IPS-18a (cell line): Measurements from ENCODE around the gene PIGM.

ENCODE experiments used
- H3K27ac ChIP-seq: one replicate; pipeline ENCODE4 v1.5.1; 2013; ENCODE audit warnings: low read length
- H3K27me3 ChIP-seq: one replicate; pipeline ENCODE4 v1.6.1; 2013; ENCODE audit warnings: mild to moderate bottlenecking, low read length; ENCODE audit not compliant: control insufficient read depth, insufficient read depth
- H3K36me3 ChIP-seq: one replicate; pipeline ENCODE4 v1.6.1; 2013; ENCODE audit warnings: low read depth, low read length; ENCODE audit not compliant: control insufficient read depth
- H3K4me1 ChIP-seq: one replicate; pipeline ENCODE4 v1.6.1; 2013; ENCODE audit warnings: low read depth, low read length; ENCODE audit not compliant: control insufficient read depth
- H3K4me3 ChIP-seq: one replicate; pipeline ENCODE4 v1.5.1; 2013; ENCODE audit warnings: low read length
- H3K9ac ChIP-seq: one replicate; pipeline ENCODE4 v1.6.1; 2013; ENCODE audit warnings: mild to moderate bottlenecking, low read length, moderate library complexity
- H3K9me3 ChIP-seq: one replicate; pipeline ENCODE4 v1.6.1; 2013; ENCODE audit warnings: low read depth, low read length; ENCODE audit not compliant: control insufficient read depth

The PIGM gene

DNA sequence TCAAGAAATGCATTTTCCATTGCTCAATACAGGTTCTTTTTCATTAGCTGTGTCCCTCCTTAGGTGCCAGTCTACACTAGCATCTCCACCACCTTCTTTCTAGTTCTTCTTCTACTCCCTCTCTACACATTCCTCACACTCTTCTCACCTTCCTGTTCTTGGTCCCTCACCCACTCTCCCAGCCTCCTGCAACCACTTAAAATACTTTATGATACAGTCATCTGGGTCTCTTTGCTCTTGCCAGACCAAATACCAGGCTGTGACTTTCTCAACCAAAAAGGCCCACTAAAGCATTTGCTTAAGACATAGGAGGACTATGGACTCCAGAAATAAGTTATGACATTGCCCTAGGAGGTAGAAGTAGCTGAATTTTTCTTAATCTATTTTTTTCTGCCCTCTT lies 35.1 kb downstream of the PIGM start:
- Histone ChIP-seq H3K27ac (no peak overlapping the region), H3K4me3 (no peak overlapping the region), H3K9ac (no peak overlapping the region), H3K27me3 (no peaks in the 10 kb centered on the region), H3K9me3 (no peaks in the 10 kb centered on the region), H3K36me3 (no peaks in the 10 kb centered on the region), H3K4me1 (no peaks in the 10 kb centered on the region)

DNA sequence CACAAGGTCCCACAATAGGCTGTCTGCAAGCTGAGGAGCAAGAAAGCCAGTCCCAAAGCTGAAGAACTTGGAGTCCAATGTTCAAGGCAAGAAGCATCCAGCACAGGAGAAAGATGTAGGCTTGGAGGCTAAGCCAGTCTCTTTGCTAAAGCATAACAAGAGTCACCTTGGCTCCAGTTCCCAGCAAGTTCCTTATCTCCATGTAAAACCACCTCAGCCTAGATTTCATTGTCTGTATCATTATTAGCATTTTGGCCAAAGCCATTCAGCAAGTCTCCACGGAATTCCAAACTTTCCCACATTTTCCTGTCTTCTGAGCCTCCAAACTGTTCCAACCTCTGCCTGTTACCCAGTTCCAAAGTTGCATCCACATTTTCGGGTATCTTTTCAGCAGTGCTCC lies 36.9 kb downstream of the PIGM start:
- Histone ChIP-seq H3K4me1 (peaks cover 4% of the 10 kb centered on the region), H3K9me3 (no peaks in the 10 kb centered on the region), H3K36me3 (no peaks in the 10 kb centered on the region), H3K4me3 (no peak overlapping the region), H3K27ac (no peak overlapping the region), H3K27me3 (no peaks in the 10 kb centered on the region), H3K9ac (no peak overlapping the region)

DNA sequence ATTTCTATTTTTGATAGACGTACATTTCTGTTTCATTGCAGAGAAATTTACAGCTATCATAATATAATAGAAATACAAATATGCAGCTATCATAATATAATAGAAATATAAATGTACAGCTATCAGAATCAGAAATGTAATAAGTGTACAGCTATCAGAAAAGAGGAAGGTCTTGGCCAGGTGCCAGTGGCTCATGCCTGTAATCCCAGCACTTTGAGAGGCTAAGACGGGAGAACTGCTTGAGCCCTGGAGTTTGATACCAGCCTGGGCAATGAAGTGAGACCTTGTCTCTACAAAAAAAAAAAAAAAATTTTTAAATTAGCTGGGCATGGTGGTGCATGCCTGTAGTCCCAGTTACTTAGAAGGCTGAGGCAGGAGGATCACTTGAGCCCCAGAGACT lies 37.9 kb downstream of the PIGM start:
- Histone ChIP-seq H3K36me3 (no peaks in the 10 kb centered on the region), H3K27ac (no peak overlapping the region), H3K9ac (no peak overlapping the region), H3K9me3 (no peaks in the 10 kb centered on the region), H3K4me1 (peaks cover 4% of the 10 kb centered on the region), H3K4me3 (no peak overlapping the region), H3K27me3 (no peaks in the 10 kb centered on the region)

DNA sequence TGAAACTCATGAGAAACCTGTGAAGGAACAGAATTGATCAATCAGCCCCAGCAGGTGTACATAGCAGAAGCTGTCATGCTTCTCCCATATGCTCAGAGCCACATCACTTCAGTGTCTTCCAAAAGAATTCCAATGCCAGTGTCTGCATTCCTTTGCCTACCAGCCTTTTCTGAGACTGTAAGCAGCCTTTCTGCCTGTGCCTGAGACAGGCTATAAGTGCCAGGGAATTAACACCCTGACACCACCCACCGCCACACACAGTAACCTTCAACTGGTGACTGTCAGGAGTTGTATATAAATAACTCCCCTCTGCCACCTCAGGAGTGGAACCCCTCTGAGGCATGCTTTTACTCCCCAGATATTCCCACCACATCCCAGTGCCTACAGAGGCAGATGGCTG lies 39.6 kb downstream of the PIGM start:
- Histone ChIP-seq H3K9me3 (no peaks in the 10 kb centered on the region), H3K36me3 (no peaks in the 10 kb centered on the region), H3K4me3 (no peak overlapping the region), H3K27ac (no peak overlapping the region), H3K27me3 (no peaks in the 10 kb centered on the region), H3K4me1 (peaks cover 4% of the 10 kb centered on the region), H3K9ac (no peak overlapping the region)

DNA sequence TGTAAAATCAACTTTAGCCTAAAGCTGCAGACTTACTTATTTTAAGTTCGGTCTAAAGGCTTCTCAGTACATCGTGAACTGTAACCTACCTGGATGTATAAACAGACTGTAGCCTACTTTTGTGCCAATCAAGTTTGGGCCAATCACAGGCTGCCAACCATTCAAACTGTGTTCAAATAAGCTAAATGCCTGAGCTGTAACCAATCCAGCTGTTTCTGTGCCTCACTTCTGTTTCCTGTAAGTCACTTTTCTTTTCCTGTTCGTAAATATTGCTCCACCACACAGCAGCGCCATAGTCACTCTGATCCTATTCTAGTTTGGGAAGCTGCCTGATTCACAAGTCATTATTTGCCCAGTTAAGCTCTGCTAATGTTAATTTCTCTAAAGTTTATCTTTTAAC lies 40.3 kb downstream of the PIGM start:
- Histone ChIP-seq H3K4me1 (peaks cover 4% of the 10 kb centered on the region), H3K27ac (no peak overlapping the region), H3K4me3 (no peak overlapping the region), H3K9ac (no peak overlapping the region), H3K9me3 (no peaks in the 10 kb centered on the region), H3K27me3 (no peaks in the 10 kb centered on the region), H3K36me3 (no peaks in the 10 kb centered on the region)

DNA sequence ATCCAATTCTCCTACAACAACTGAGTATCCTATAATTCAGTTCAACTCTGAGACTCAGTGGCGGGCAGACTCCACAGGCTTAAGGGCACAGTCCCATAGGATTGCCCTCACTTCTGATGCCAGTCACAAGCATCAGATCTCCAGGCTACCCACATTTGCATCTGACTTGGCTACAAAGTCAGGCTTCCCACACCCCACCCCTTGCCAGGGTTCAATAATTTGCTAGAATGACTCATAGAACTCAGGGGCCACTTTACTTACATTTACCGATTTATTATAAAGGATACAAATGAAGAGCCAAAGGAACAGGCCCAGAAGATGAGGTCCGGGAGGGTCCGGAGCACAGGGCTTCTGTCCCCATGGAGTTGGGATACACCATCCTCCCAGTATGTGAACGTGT lies 41.8 kb downstream of the PIGM start:
- H3K36me3 ChIP-seq: no peaks in the 10 kb centered on the region
- H3K9me3 ChIP-seq: no peaks in the 10 kb centered on the region
- H3K27ac ChIP-seq: no peak overlapping the region
- H3K27me3 ChIP-seq: no peaks in the 10 kb centered on the region
- H3K9ac ChIP-seq: no peak overlapping the region
- no peak overlapping the region for H3K4me3 ChIP-seq
- H3K4me1 ChIP-seq: peaks cover 4% of the 10 kb centered on the region

DNA sequence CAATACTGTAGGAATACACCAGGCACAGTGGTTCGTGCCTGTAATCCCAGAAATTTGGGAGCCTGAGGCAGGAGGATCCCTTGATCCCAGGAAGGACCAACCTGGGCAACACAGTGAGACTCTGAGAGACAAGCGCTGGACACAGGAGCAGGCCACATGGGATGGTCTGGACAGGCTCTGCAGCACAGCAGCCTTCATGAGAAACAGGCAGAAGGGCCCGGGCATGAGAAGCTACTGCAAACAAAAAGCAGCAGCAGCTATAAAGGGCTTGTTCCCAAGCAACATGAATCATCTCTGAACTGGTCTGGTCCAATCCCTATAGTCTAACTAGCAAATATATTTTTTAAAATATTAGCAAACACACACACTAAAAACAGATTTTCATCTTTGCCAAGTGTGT lies 42.2 kb downstream of the PIGM start:
- no peak overlapping the region for H3K27ac ChIP-seq
- no peaks in the 10 kb centered on the region for H3K27me3 ChIP-seq
- no peak overlapping the region for H3K4me3 ChIP-seq
- no peaks in the 10 kb centered on the region for H3K36me3 ChIP-seq
- H3K9me3 ChIP-seq: no peaks in the 10 kb centered on the region
- peaks cover 4% of the 10 kb centered on the region for H3K4me1 ChIP-seq
- no peak overlapping the region for H3K9ac ChIP-seq

DNA sequence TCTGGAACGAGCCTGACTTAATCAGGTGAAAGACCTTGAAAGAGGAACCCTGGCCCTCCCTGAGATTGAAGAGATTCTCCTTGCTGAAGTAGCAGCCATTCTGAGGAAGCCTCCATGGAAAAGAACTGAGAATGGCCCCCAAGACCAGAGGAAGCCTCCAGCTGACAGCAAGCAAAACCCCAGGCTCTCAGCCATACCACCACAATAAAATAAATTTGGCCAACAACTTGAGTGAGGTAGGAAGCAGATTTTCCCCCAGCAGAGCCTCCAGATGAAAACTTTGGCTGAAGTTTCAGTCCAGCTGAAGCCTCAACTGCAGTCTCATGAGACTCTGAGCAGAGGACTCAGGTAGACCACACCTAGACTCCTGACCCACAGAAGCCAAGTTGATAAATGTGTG lies 43.8 kb downstream of the PIGM start:
- H3K4me3 ChIP-seq: no peak overlapping the region
- H3K4me1 ChIP-seq: peaks cover 4% of the 10 kb centered on the region
- no peak overlapping the region for H3K9ac ChIP-seq
- H3K27me3 ChIP-seq: no peaks in the 10 kb centered on the region
- no peaks in the 10 kb centered on the region for H3K9me3 ChIP-seq
- H3K27ac ChIP-seq: no peak overlapping the region
- H3K36me3 ChIP-seq: no peaks in the 10 kb centered on the region

DNA sequence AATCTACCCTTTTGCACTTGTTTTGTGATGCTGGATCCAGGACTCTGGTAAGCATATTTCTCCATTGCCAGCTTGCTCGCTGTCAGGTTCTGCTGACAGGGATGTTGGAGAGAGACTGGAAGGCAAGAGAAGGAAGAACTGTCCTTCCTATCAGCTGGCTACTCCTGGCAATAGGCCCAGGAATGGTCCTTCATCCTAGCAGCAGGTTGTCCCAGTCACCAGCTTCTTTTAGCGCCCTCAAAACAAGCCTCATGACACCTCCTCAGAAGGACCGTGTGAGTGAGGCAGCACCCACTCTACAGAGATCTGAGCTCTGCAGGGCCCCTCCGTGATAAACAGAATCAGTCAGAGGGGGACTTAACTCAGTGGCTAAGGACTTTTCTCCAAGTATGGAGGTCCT lies 44.6 kb downstream of the PIGM start:
- Histone ChIP-seq H3K9me3 (no peaks in the 10 kb centered on the region), H3K4me1 (peaks cover 4% of the 10 kb centered on the region), H3K4me3 (no peak overlapping the region), H3K27me3 (no peaks in the 10 kb centered on the region), H3K27ac (no peak overlapping the region), H3K9ac (no peak overlapping the region), H3K36me3 (no peaks in the 10 kb centered on the region)

DNA sequence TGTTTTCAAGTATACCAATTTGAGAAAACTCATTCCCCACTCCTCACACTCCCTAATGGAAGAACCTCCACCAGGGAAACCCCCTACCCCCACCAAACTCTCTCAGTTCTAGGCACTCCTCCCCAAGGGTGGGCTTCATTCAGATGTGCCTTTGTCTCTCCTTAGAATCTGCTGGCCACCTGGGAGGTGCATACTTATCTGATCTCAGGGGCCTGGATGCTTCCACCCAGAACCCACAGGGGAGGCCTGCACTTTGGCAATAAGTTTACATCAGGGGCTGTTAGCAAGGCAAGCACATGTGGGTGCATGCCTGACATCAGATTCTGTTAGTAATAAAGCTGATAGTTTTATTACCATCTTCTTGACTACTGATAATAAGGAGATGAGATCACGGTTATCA lies 45.3 kb downstream of the PIGM start:
- Histone ChIP-seq H3K4me3 (no peak overlapping the region), H3K9ac (no peak overlapping the region), H3K27ac (no peak overlapping the region), H3K9me3 (no peaks in the 10 kb centered on the region), H3K27me3 (no peaks in the 10 kb centered on the region), H3K36me3 (no peaks in the 10 kb centered on the region), H3K4me1 (peaks cover 4% of the 10 kb centered on the region)

DNA sequence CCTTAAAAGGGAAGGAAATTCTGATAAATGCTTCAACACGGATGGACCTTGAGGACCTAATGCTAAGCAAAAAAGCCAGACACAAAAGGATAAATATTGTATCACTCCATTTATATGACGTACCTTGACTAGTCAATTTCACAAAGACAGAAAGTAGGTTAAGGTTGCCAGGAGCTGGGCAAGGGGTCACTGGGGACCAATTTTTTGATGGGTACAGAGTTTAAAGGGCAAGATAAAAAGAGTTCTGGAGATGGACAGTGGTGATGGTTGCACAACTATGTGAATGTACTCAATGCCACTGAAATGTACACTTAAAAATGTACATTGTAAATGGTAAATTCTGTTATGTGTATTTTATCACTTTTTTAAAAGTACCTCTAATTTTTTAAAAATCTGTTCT lies 45.7 kb downstream of the PIGM start:
- Histone ChIP-seq H3K27ac (no peak overlapping the region), H3K4me3 (no peak overlapping the region), H3K36me3 (no peaks in the 10 kb centered on the region), H3K4me1 (peaks cover 4% of the 10 kb centered on the region), H3K9me3 (no peaks in the 10 kb centered on the region), H3K9ac (no peak overlapping the region), H3K27me3 (no peaks in the 10 kb centered on the region)

DNA sequence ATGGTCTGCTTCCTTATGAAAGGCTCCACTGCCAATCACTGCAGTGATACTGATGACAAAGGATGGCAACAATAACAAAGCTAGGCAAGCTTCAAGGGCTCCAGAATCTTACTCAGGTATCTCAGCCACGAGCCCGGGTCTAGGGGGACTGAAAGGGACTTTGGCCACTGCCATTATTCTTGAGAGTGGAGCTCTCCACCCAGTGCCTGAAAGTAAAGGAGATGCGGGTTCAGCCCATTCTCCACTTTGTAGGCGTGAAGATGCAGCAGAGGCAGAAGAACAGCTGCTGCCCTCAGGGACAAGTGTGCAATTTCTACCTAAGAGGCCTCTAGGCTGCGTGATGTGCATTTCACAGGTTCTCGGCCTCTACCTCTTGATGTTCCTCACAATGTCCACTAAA lies 46.3 kb downstream of the PIGM start:
- H3K4me1 ChIP-seq: peaks cover 3% of the 10 kb centered on the region
- no peaks in the 10 kb centered on the region for H3K27me3 ChIP-seq
- H3K9me3 ChIP-seq: no peaks in the 10 kb centered on the region
- H3K9ac ChIP-seq: no peak overlapping the region
- no peaks in the 10 kb centered on the region for H3K36me3 ChIP-seq
- H3K4me3 ChIP-seq: no peak overlapping the region
- no peak overlapping the region for H3K27ac ChIP-seq

DNA sequence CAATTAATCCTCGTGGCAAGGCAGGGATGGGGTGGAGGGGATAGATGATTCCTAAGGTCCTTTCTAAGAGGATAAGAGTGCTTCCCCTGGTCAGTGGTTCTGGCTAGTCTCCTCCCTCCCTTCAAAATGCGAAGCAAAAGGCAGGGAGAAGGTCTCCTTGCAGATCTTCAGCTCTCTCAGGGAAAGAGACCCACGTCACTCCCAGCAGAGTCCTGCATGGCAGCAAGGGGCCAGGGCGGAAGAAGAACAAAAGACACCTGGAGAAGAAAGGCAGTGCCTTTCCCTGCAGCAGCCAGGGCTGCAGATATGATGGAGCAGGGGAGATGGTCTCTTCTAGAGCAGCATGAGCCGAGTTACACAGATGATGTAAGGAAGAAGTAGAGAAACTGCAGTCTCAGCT lies 48.1 kb downstream of the PIGM start:
- Histone ChIP-seq H3K9me3 (no peaks in the 10 kb centered on the region), H3K4me1 (no peaks in the 10 kb centered on the region)

More for the DNA sequence above, 48.1 kb downstream of the PIGM start:
- no peak overlapping the region for H3K4me3 ChIP-seq
- H3K27me3 ChIP-seq: no peaks in the 10 kb centered on the region
- no peak overlapping the region for H3K27ac ChIP-seq
- no peak overlapping the region for H3K9ac ChIP-seq
- no peaks in the 10 kb centered on the region for H3K36me3 ChIP-seq
